ENCODE data around the gene CDH23.

- TF ChIP-seq CTCF (IDR thresholded peaks at IDR 0.05) (no peak), POLR2A (IDR thresholded peaks at IDR 0.05) (no peak)
These were observed 172.3 kb downstream of the CDH23 start for GRCh38 chr10:71568896-71569492.

Measured in uterus (tissue), 2 donors.